WERI-Rb-1 (cell line): ENCODE data around the gene TAPT1.

Experiments
- DNase-seq: peaks from one replicate; pipeline ENCODE4 v3.0.0-alpha.2; 2020
- H3K27ac ChIP-seq: fragments of 250-450 bp; sonication (Bioruptor Pico); 2 replicates; pipeline ENCODE4 v1.5.1; 2020; ENCODE audit warnings: mild to moderate bottlenecking, moderate library complexity
- H3K27me3 ChIP-seq: fragments of 250-450 bp; sonication (Bioruptor Pico); 2 replicates; pipeline ENCODE4 v1.5.1; 2021; ENCODE audit warnings: mild to moderate bottlenecking, low read depth, moderate library complexity; ENCODE audit not compliant: insufficient read depth, severe bottlenecking
- H3K36me3 ChIP-seq: fragments of 250-450 bp; sonication (Bioruptor Pico); 2 replicates; pipeline ENCODE4 v1.5.1; 2020; ENCODE audit warnings: mild to moderate bottlenecking, moderate library complexity
- H3K4me3 ChIP-seq: 2 replicates; pipeline ENCODE4 v1.5.1; 2011; ENCODE audit warnings: low read depth, mild to moderate bottlenecking, control low read depth, low read length
- H3K9me3 ChIP-seq: fragments of 250-450 bp; sonication (Bioruptor Pico); 2 replicates; pipeline ENCODE4 v1.5.1; 2021; ENCODE audit warnings: mild to moderate bottlenecking, moderate library complexity; ENCODE audit not compliant: severe bottlenecking
- CTCF ChIP-seq: IDR thresholded peaks from 2 replicates; pipeline ENCODE4 v1.5.1; 2011; ENCODE audit warnings: low read depth, mild to moderate bottlenecking, control low read depth, inconsistent platforms, low read length

Gene TAPT1

GRCh38 chr4:16217300-16218051 lies 8.8 kb downstream of the TAPT1 start:
- Histone ChIP-seq H3K4me3 (no peak overlapping the region), H3K36me3 (peaks cover 31% of the 10 kb centered on the region), H3K9me3 (no peaks in the 10 kb centered on the region), H3K27me3 (no peaks in the 10 kb centered on the region), H3K27ac (no peak overlapping the region)
- TF ChIP-seq CTCF, result no peak
- no peak for DNase-seq

- H3K4me3 ChIP-seq, result no peak overlapping the region
- no peaks in the 10 kb centered on the region for H3K27me3 ChIP-seq
- no peak for TF ChIP-seq CTCF
- H3K27ac ChIP-seq, result no peak overlapping the region
- no peak for DNase-seq
- H3K36me3 ChIP-seq, result peaks cover 39% of the 10 kb centered on the region
- no peaks in the 10 kb centered on the region for H3K9me3 ChIP-seq
These were observed 13.2 kb downstream of the TAPT1 start for GRCh38 chr4:16213121-16213520.

- DNase-seq, result no peak
- H3K27me3 ChIP-seq, result no peaks in the 10 kb centered on the region
- H3K4me3 ChIP-seq, result no peak overlapping the region
- H3K36me3 ChIP-seq, result peaks cover 36% of the 10 kb centered on the region
- H3K9me3 ChIP-seq, result no peaks in the 10 kb centered on the region
- no peak overlapping the region for H3K27ac ChIP-seq
- TF ChIP-seq CTCF, result no peak
These were observed 14.0 kb downstream of the TAPT1 start for GRCh38 chr4:16212138-16212782.

DNA sequence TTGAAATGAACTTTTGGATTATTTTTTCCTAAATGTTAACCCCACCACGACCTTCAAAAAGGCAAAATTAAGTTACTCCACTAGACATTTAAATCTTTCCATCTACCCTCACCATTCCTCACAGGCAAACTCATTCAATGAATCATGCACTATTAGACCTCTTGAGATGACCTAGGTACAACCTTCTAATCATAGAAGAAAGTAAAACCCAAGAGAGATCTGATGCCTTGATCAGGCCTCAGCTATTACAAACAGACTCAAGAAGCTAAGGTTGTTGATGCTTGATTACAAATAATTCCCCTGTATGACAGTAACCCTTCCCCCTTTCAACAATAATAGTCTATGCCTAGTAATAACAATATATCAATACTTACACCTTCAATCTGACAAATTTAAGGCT lies 18.9 kb downstream of the TAPT1 start:
- H3K27me3 ChIP-seq, result no peaks in the 10 kb centered on the region
- TF ChIP-seq CTCF, result no peak
- no peak overlapping the region for H3K27ac ChIP-seq
- H3K36me3 ChIP-seq, result peaks cover 19% of the 10 kb centered on the region
- DNase-seq, result no peak
- no peaks in the 10 kb centered on the region for H3K9me3 ChIP-seq
- H3K4me3 ChIP-seq, result no peak overlapping the region

- Histone ChIP-seq H3K36me3 (peaks cover 13% of the 10 kb centered on the region), H3K4me3 (no peak overlapping the region), H3K27ac (no peak overlapping the region), H3K27me3 (no peaks in the 10 kb centered on the region), H3K9me3 (no peaks in the 10 kb centered on the region)
- TF ChIP-seq CTCF, result no peak
- no peak for DNase-seq
These were observed 19.4 kb downstream of the TAPT1 start for GRCh38 chr4:16206848-16207247.
